Common myeloid progenitor, CD34-positive (primary cell): Measurements from ENCODE around the gene LAMP1.

Source experiments
- CTCF ChIA-PET: fragments of 350-600 bp; sonication (Branson Sonifier 250); formaldehyde crosslinking; loops from one replicate; lab custom pipeline; 2021; ENCODE audit warnings: antibody characterized with exemption; lab: Charles Lee
- POLR2A ChIA-PET: fragments of 350-600 bp; sonication (Branson Sonifier 250); formaldehyde crosslinking; loops from one replicate; lab custom pipeline; 2021; ENCODE audit warnings: antibody characterized with exemption; lab: Charles Lee
- DNase-seq, 3 donors: peaks; one replicate each; pipeline versions ENCODE4 v3.0.0 to v3.0.0-alpha.2; 2013
- H3K27ac ChIP-seq, 2 experiments: 1 replicate in 1 of 2; 2 replicates in 1 of 2; pipeline ENCODE4 v1.7.0; 2013; ENCODE audit warnings: inconsistent platforms in 2 of 2, low read length in 2 of 2, mild to moderate bottlenecking in 2 of 2, low read depth in 1 of 2, moderate library complexity in 1 of 2; ENCODE audit not compliant: severe bottlenecking in 2 of 2, insufficient read depth in 1 of 2, poor library complexity in 1 of 2
- H3K27me3 ChIP-seq, 5 experiments: replicated peaks in 2 of 5; 1 replicate in 3 of 5; 2 replicates in 2 of 5; pipeline versions ENCODE4 v1.6.1 to v1.7.0; 2013; ENCODE audit warnings: low read length in 4 of 5, mild to moderate bottlenecking in 2 of 5, moderate library complexity in 2 of 5, inconsistent platforms in 1 of 5; ENCODE audit not compliant: insufficient read depth in 5 of 5, control insufficient read depth in 4 of 5
- H3K36me3 ChIP-seq, 4 experiments: 1 replicate in 2 of 4; 2 replicates in 2 of 4; pipeline versions ENCODE4 v1.6.1 to v1.7.0; 2013; ENCODE audit warnings: low read length in 3 of 4, control low read depth in 1 of 4, mild to moderate bottlenecking in 1 of 4; ENCODE audit not compliant: control insufficient read depth in 4 of 4, insufficient read depth in 4 of 4
- H3K4me1 ChIP-seq, 4 experiments: 1 replicate in 3 of 4; 2 replicates in 1 of 4; pipeline versions ENCODE4 v1.6.1 to v1.7.1; 2013; ENCODE audit warnings: low read length in 3 of 4, mild to moderate bottlenecking in 3 of 4, control low read depth in 1 of 4, inconsistent platforms in 1 of 4, moderate library complexity in 1 of 4; ENCODE audit not compliant: control insufficient read depth in 4 of 4, insufficient read depth in 4 of 4; ENCODE audit errors: control extremely low read depth in 1 of 4
- H3K4me3 ChIP-seq, 7 experiments: 1 replicate in 4 of 7; 2 replicates in 3 of 7; pipeline versions ENCODE4 v1.5.1 to v1.7.0; 2013; ENCODE audit warnings: mild to moderate bottlenecking in 7 of 7, low read length in 6 of 7, moderate library complexity in 6 of 7, inconsistent platforms in 2 of 7, low read depth in 2 of 7, control low read depth in 1 of 7; ENCODE audit not compliant: insufficient read depth in 4 of 7, control insufficient read depth in 1 of 7; ENCODE audit errors: extremely low read depth in 1 of 7
- H3K9me3 ChIP-seq, 5 experiments: 1 replicate in 4 of 5; 2 replicates in 1 of 5; pipeline versions ENCODE4 v1.6.1 to v1.7.1; 2013; ENCODE audit warnings: low read length in 4 of 5, mild to moderate bottlenecking in 2 of 5, inconsistent platforms in 1 of 5, low read depth in 1 of 5, moderate library complexity in 1 of 5; ENCODE audit not compliant: control insufficient read depth in 4 of 5, insufficient read depth in 2 of 5; ENCODE audit errors: control extremely low read depth in 1 of 5
- WGBS: methylation state at CpG from one replicate; pipeline ENCODE4 v1.1.5; 2013; ENCODE audit not compliant: insufficient coverage; 5-methylcytosine and 5-hydroxymethylcytosine counted together

The LAMP1 gene

DNA sequence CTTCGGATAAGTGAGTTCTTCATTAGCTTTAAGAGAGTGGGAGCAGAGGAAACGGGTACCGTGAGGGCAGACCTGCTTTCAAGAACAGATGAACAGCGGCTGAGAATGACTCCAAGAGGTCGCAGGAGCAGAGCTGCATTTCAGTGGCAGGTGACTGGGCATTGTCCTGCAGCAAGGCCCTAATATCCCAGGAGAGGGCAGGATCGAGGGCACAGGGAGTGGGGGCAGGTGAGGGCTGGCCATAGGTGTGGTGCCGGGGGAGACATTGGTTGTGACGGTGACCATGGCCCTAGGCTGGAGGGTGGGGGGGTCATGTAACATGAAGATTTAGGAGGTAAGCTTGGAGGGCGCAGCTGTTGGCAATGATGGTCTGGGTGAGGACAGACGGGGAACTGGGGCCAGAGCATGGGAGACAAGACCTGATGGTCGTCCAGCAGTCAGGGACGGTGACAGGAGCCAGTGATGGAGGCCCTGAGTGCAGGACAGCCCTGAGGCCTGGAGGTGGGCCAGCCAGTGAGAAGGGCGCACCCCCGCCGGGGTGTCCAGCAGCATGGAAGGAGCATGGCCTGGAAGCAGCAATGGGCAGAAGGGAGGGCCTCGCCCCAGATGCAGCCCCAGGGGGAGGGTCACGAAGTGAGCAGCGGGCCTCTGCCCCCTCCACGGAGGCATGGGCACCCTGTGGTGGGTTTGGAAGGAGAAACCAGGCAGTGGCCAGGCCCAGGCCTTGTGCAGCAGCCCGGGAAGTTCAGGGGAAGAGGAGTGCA, 29.2 kb upstream of the LAMP1 start:
- no peaks in the 10 kb centered on the region for H3K27me3 ChIP-seq
- H3K4me1 ChIP-seq = peaks cover 0 to 7% (median 0%) of the 10 kb centered on the region in 4 experiments
- no peaks in the 10 kb centered on the region for H3K9me3 ChIP-seq
- peaks cover 10 to 17% (median 13%) of the 10 kb centered on the region in 4 experiments for H3K36me3 ChIP-seq
- ChIA-PET CTCF (interaction anchor here (0.9 kb wide), 1 partner anchor 10 kb away, joined by 3 read pairs; no protein-coding TSS in a partner anchor), POLR2A (no interaction called here)
- 98% methylated on average over 20 of the region's 20 CpGs for WGBS
- H3K27ac ChIP-seq = no peak overlapping the region
- no peak overlapping the region for H3K4me3 ChIP-seq
- DNase-seq = no peak

DNA sequence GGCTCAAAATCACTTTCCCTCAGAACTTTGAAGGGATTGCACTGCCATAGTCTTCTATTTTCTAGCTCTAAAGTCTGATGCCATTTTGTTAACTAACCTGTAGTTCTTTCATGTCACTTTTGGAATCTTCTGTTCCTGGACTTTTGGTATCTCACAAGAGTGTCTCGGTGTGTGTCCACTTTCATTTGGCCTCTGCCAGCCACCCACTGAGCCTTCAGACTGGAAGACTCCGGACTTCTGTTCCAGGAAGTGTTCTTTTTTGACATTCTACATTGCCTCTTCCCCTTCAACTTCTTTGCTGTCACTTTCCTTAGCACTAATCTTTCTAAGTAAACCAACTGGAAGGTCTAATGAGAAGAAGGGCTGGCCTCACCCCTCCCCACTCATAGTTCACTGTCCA, 25.0 kb upstream of the LAMP1 start:
- Histone ChIP-seq H3K27me3 (no peaks in the 10 kb centered on the region), H3K36me3 (peaks cover 0 to 2% (median 0%) of the 10 kb centered on the region in 4 experiments), H3K4me3 (no peak overlapping the region), H3K9me3 (no peaks in the 10 kb centered on the region), H3K27ac (no peak overlapping the region), H3K4me1 (peaks cover 0 to 19% (median 14%) of the 10 kb centered on the region in 4 experiments)
- 84% methylated on average over 2 of the region's 2 CpGs for WGBS
- DNase-seq = no peak
- ChIA-PET CTCF (interaction anchor here (1.0 kb wide), 1 partner anchor 10 kb away, joined by 3 read pairs; no protein-coding TSS in a partner anchor), POLR2A (no interaction called here)

DNA sequence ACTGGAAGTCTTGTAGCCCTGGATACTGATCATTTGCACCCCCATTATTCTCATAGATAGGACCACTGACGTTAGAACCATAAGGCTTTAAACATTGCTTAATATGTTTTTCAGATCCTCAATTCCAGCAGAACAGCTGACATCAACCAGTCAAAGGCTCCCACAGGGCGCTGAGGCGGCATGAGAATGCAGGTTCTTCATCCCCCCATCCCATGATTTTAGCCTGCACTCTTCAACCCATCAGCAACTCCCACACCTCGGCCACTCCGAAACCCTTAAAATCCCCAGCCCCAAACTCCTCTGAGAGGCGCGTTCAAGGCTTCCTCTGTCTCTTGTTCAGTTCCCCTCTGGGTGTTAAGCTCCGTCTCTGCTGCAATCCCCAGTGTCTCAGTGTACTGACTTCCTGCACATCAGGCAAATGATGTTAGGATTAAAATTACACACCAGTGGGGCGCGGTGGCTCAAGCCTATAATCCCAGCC, 24.3 kb upstream of the LAMP1 start:
- H3K27me3 ChIP-seq = peaks cover 0 to 2% (median 0%) of the 10 kb centered on the region in 5 experiments
- ChIA-PET POLR2A (interaction anchor here (0.8 kb wide), 1 partner anchor 54 kb away, joined by 3 read pairs; no protein-coding TSS in a partner anchor), CTCF (interaction anchor here (0.8 to 2.1 kb wide), 4 partner anchors 9 to 19 kb away, joined by 3 to 9 read pairs (median 3); no protein-coding TSS in a partner anchor)
- H3K4me1 ChIP-seq = peaks cover 0 to 19% (median 14%) of the 10 kb centered on the region in 4 experiments
- peaks cover 0 to 2% (median 0%) of the 10 kb centered on the region in 4 experiments for H3K36me3 ChIP-seq
- no peak for DNase-seq
- H3K9me3 ChIP-seq = no peaks in the 10 kb centered on the region
- 93% methylated on average over 8 of the region's 10 CpGs for WGBS
- H3K4me3 ChIP-seq = no peak overlapping the region
- no peak overlapping the region for H3K27ac ChIP-seq

DNA sequence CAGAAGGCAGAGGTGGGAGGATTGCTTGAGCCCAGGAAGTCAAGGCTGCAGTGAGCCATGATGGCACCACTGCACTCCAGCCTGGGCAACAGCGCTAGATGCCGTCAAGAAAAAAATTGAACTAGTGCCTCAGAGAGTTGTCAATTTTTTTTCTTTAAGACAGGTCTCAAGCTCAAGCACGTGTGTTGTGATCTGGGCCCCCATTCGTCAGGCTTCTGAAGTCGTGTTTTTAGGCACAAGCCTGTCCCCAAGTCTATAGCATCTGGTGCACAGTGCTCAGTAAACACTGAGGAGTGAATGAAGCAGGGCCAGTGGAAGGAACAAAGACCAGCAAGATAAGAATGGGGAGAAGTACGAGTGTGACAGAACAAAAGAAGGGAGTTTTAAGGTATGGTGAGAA, 23.7 kb upstream of the LAMP1 start:
- Histone ChIP-seq H3K27me3 (peaks cover 0 to 2% (median 0%) of the 10 kb centered on the region in 5 experiments), H3K36me3 (no peaks in the 10 kb centered on the region), H3K4me1 (peaks cover 0 to 19% (median 14%) of the 10 kb centered on the region in 4 experiments), H3K4me3 (peak overlapping the region in 3 of 7 experiments; percentile 15 to 52 (median 44)), H3K9me3 (no peaks in the 10 kb centered on the region), H3K27ac (no peak overlapping the region)
- DNase-seq = no peak
- WGBS = 87% methylated on average over 6 of the region's 6 CpGs
- POLR2A ChIA-PET = interaction anchor here (0.8 kb wide), 1 partner anchor 54 kb away, joined by 3 read pairs; no protein-coding TSS in a partner anchor
- CTCF ChIA-PET = interaction anchor here (0.8 to 2.1 kb wide), 3 partner anchors 9 to 19 kb away, joined by 3 to 9 read pairs (median 3); no protein-coding TSS in a partner anchor

DNA sequence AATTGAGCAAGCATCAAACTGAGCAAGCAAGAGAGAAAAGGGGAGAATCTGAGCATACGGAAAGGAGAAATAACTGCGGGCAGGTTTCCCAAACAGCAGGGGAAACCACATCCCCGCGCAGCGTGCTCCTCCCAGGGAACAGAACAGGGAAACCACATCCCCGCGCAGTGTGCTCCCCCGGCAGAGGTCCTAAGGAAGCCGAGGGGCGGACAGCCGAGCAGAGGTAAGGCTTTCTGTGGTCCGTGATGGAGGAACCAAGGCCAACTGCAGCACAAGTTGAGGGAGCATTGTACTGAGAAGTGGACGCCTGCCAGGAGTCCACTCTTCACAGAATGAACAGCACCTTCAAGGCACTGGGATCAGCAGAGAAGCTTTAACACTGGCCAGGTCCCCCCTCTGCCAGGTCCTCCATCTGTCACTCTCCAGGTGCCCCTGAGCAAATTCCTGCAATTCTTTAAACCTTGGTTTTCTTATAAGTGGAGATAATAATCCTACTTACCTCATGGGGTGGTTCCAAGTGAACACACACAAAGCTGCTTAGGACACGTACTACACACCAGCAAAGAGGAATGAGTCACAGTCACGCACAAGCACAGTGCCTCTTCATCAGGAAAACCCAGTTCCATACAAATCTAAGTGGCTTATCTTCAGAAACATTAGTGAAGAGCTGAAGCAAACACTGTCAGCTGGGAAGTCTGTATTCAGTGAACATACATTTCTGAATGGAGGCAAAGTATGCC, 23.0 kb upstream of the LAMP1 start:
- peaks cover 0 to 4% (median 0%) of the 10 kb centered on the region in 5 experiments for H3K27me3 ChIP-seq
- H3K4me3 ChIP-seq = peak overlapping the region in 3 of 7 experiments; percentile 15 to 52 (median 44)
- peaks cover 0 to 3% (median 0%) of the 10 kb centered on the region in 5 experiments for H3K9me3 ChIP-seq
- H3K36me3 ChIP-seq = no peaks in the 10 kb centered on the region
- 30% methylated on average over 15 of the region's 15 CpGs for WGBS
- no peak overlapping the region for H3K27ac ChIP-seq
- CTCF ChIA-PET = interaction anchor here (0.8 to 2.1 kb wide), 8 partner anchors 13 to 129 kb away, joined by 3 to 9 read pairs (median 3); no protein-coding TSS in a partner anchor
- peaks cover 0 to 19% (median 14%) of the 10 kb centered on the region in 4 experiments for H3K4me1 ChIP-seq
- POLR2A ChIA-PET = interaction anchor here (0.6 kb wide), 2 partner anchors 18 to 126 kb away, joined by 3 to 6 read pairs; no protein-coding TSS in a partner anchor
- peak in 2 of 3 donors; percentile 25 to 30 for DNase-seq

DNA sequence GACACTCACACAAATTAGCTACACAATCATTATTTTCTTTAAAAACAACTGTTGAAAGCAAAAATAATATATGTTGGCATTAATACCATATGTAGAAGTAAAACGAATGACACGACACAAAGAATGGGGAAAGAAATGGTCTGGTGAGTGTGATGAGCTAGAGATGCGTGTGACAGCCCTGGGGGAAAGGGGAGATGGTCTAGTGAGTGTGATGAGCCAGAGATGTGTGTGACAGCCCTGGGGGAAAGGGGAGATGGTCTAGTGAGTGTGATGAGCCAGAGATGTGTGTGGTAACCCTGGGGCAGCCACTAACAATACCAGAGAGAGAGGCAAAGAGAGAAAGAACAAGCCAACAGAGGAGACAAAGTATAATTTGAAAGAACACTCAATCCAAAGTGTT, 22.3 kb upstream of the LAMP1 start:
- Histone ChIP-seq H3K9me3 (peaks cover 0 to 4% (median 0%) of the 10 kb centered on the region in 5 experiments), H3K36me3 (no peaks in the 10 kb centered on the region), H3K27me3 (peaks cover 0 to 4% (median 0%) of the 10 kb centered on the region in 5 experiments), H3K4me1 (peaks cover 0 to 19% (median 14%) of the 10 kb centered on the region in 4 experiments), H3K27ac (no peak overlapping the region), H3K4me3 (no peak overlapping the region)
- ChIA-PET CTCF (interaction anchor here (0.8 to 2.1 kb wide), 8 partner anchors 12 to 128 kb away, joined by 3 to 9 read pairs (median 3); no protein-coding TSS in a partner anchor), POLR2A (interaction anchor here (0.6 kb wide), 2 partner anchors 17 to 125 kb away, joined by 3 to 6 read pairs; no protein-coding TSS in a partner anchor)
- 83% methylated on average over 1 of the region's 3 CpGs for WGBS
- no peak for DNase-seq
